ENCODE measurements around the gene CHCHD3. TPM values are rescaled to one million over a fixed set of nuclear protein-coding genes. Genes with fewer than 3 reads are reported as not detected.

Gene CHCHD3
- total and polyA plus RNA-seq, 4 donors: 25.5 to 37.8 (median 31.8) TPM

- whole genome bisulfite sequencing: 47% methylated on average over 7 of the region's 7 CpGs
These were observed 321.0 kb downstream of the CHCHD3 start for GRCh38 chr7:132760866-132761265.

GRCh38 chr7:132760244-132760623, 321.7 kb downstream of the CHCHD3 start:
- H3K27ac ChIP-seq (ENCODE audit: low read depth in 1 of 2, low read length in 2 of 2): no peak overlapping the region
- no peak overlapping the region for H3K4me3 ChIP-seq (ENCODE audit: low read depth in 1 of 3, low read length in 3 of 3)
- no peaks in the 10 kb centered on the region for H3K9me3 ChIP-seq (ENCODE audit: control insufficient read depth in 4 of 4, low read length in 3 of 4)
- no peak overlapping the region for H3K9ac ChIP-seq (ENCODE audit: low read depth in 1 of 2, low read length in 2 of 2)
- H3K36me3 ChIP-seq (ENCODE audit: control insufficient read depth in 4 of 4, insufficient read depth in 3 of 4, low read depth in 1 of 4, low read length in 3 of 4): no peaks in the 10 kb centered on the region
- H3K27me3 ChIP-seq (ENCODE audit: control insufficient read depth in 4 of 4, insufficient read depth in 4 of 4, low read length in 3 of 4): no peaks in the 10 kb centered on the region
- H3K4me1 ChIP-seq (ENCODE audit: control insufficient read depth in 4 of 4, insufficient read depth in 4 of 4, low read length in 3 of 4): no peaks in the 10 kb centered on the region
- TF ChIP-seq EGR1 (IDR thresholded peaks at IDR 0.05; ENCODE audit: low read depth in 2 of 2): no peak
- no peak for DNase-seq (ENCODE audit: low spot score)
- WGBS: 67% methylated on average over 2 of the region's 2 CpGs

More at GRCh38 chr7:132760866-132761265, 321.0 kb downstream of the CHCHD3 start:
- DNase-seq (ENCODE audit: low spot score): no peak
- no peak for TF ChIP-seq FOXA1 (IDR thresholded peaks at IDR 0.05)
- no peak for TF ChIP-seq RXRA (IDR thresholded peaks at IDR 0.05)
- TF ChIP-seq HNF4G (IDR thresholded peaks at IDR 0.05): no peak
- TF ChIP-seq EGR1 (IDR thresholded peaks at IDR 0.05; ENCODE audit: low read depth in 2 of 2): no peak
- TF ChIP-seq HNF4A (conservative IDR thresholded peaks at IDR 0.05): no peak
- TF ChIP-seq, protein P1, sequence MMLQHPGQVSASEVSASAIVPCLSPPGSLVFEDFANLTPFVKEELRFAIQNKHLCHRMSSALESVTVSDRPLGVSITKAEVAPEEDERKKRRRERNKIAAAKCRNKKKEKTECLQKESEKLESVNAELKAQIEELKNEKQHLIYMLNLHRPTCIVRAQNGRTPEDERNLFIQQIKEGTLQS (IDR thresholded peaks at IDR 0.05): no peak
- TF ChIP-seq TAF1 (conservative IDR thresholded peaks at IDR 0.05): no peak
- TF ChIP-seq FOXA2 (IDR thresholded peaks at IDR 0.05): no peak
- no peak for TF ChIP-seq SP1 (IDR thresholded peaks at IDR 0.05)
- TF ChIP-seq, protein P2, sequence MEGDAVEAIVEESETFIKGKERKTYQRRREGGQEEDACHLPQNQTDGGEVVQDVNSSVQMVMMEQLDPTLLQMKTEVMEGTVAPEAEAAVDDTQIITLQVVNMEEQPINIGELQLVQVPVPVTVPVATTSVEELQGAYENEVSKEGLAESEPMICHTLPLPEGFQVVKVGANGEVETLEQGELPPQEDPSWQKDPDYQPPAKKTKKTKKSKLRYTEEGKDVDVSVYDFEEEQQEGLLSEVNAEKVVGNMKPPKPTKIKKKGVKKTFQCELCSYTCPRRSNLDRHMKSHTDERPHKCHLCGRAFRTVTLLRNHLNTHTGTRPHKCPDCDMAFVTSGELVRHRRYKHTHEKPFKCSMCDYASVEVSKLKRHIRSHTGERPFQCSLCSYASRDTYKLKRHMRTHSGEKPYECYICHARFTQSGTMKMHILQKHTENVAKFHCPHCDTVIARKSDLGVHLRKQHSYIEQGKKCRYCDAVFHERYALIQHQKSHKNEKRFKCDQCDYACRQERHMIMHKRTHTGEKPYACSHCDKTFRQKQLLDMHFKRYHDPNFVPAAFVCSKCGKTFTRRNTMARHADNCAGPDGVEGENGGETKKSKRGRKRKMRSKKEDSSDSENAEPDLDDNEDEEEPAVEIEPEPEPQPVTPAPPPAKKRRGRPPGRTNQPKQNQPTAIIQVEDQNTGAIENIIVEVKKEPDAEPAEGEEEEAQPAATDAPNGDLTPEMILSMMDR (IDR thresholded peaks at IDR 0.05; ENCODE audit: low read depth, low read length, missing input control): no peak
- no peak for TF ChIP-seq REST (IDR thresholded peaks at IDR 0.05)
- no peaks in the 10 kb centered on the region for H3K27me3 ChIP-seq (ENCODE audit: control insufficient read depth in 4 of 4, insufficient read depth in 4 of 4, low read length in 3 of 4)
- H3K36me3 ChIP-seq (ENCODE audit: control insufficient read depth in 4 of 4, insufficient read depth in 3 of 4, low read depth in 1 of 4, low read length in 3 of 4): no peaks in the 10 kb centered on the region
- no peaks in the 10 kb centered on the region for H3K4me1 ChIP-seq (ENCODE audit: control insufficient read depth in 4 of 4, insufficient read depth in 4 of 4, low read length in 3 of 4)
- H3K27ac ChIP-seq (ENCODE audit: low read depth in 1 of 2, low read length in 2 of 2): no peak overlapping the region
- H3K4me3 ChIP-seq (ENCODE audit: low read depth in 1 of 3, low read length in 3 of 3): no peak overlapping the region
- H3K9ac ChIP-seq (ENCODE audit: low read depth in 1 of 2, low read length in 2 of 2): no peak overlapping the region
- no peaks in the 10 kb centered on the region for H3K9me3 ChIP-seq (ENCODE audit: control insufficient read depth in 4 of 4, low read length in 3 of 4)

GRCh38 chr7:132759482-132760243, 322.2 kb downstream of the CHCHD3 start:
- no peak overlapping the region for H3K4me3 ChIP-seq (ENCODE audit: low read depth in 1 of 3, low read length in 3 of 3)
- TF ChIP-seq FOXA1 (IDR thresholded peaks at IDR 0.05) (no peak), SP1 (IDR thresholded peaks at IDR 0.05) (no peak), TAF1 (conservative IDR thresholded peaks at IDR 0.05) (no peak), YY1 (IDR thresholded peaks at IDR 0.05) (no peak), RXRA (IDR thresholded peaks at IDR 0.05) (no peak)
- TF ChIP-seq, protein P3, sequence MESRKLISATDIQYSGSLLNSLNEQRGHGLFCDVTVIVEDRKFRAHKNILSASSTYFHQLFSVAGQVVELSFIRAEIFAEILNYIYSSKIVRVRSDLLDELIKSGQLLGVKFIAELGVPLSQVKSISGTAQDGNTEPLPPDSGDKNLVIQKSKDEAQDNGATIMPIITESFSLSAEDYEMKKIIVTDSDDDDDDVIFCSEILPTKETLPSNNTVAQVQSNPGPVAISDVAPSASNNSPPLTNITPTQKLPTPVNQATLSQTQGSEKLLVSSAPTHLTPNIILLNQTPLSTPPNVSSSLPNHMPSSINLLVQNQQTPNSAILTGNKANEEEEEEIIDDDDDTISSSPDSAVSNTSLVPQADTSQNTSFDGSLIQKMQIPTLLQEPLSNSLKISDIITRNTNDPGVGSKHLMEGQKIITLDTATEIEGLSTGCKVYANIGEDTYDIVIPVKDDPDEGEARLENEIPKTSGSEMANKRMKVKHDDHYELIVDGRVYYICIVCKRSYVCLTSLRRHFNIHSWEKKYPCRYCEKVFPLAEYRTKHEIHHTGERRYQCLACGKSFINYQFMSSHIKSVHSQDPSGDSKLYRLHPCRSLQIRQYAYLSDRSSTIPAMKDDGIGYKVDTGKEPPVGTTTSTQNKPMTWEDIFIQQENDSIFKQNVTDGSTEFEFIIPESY (IDR thresholded peaks at IDR 0.05): no peak
- 71% methylated on average over 15 of the region's 15 CpGs for WGBS
- no peaks in the 10 kb centered on the region for H3K9me3 ChIP-seq (ENCODE audit: control insufficient read depth in 4 of 4, low read length in 3 of 4)
- DNase-seq (ENCODE audit: low spot score): no peak
- H3K27me3 ChIP-seq (ENCODE audit: control insufficient read depth in 4 of 4, insufficient read depth in 4 of 4, low read length in 3 of 4): no peaks in the 10 kb centered on the region
- H3K36me3 ChIP-seq (ENCODE audit: control insufficient read depth in 4 of 4, insufficient read depth in 3 of 4, low read depth in 1 of 4, low read length in 3 of 4): no peaks in the 10 kb centered on the region
- no peak overlapping the region for H3K27ac ChIP-seq (ENCODE audit: low read depth in 1 of 2, low read length in 2 of 2)
- no peaks in the 10 kb centered on the region for H3K4me1 ChIP-seq (ENCODE audit: control insufficient read depth in 4 of 4, insufficient read depth in 4 of 4, low read length in 3 of 4)
- H3K9ac ChIP-seq (ENCODE audit: low read depth in 1 of 2, low read length in 2 of 2): no peak overlapping the region

All from liver (tissue), 9 donors.